ENCODE data around the gene KCNF1. TPM values are rescaled to one million over a fixed set of nuclear protein-coding genes. Genes with fewer than 3 reads are reported as not detected.

The KCNF1 gene
- total and polyA plus RNA-seq, 2 donors from 2014 or later: 0.63 to 0.67 TPM

GRCh38 chr2:10894264-10894935 lies 17.3 kb upstream of the KCNF1 start:
- FAIRE-seq: no peak
- intact Hi-C loops (cut with DNase I): no loop called here

GRCh38 chr2:10895231-10895630 lies 16.5 kb upstream of the KCNF1 start:
- Histone ChIP-seq H3K9ac (ENCODE audit: low read length in 3 of 3) (no peak overlapping the region), H3K4me1 (ENCODE audit: control insufficient read depth in 2 of 3, insufficient read depth in 2 of 3, low read depth in 1 of 3, low read length in 3 of 3) (no peaks in the 10 kb centered on the region), H3K27ac (ENCODE audit: low read depth in 2 of 2, low read length in 2 of 2) (no peak overlapping the region), H3K36me3 (ENCODE audit: control insufficient read depth in 2 of 3, insufficient read depth in 3 of 3, low read length in 3 of 3) (no peaks in the 10 kb centered on the region), H3K4me3 (ENCODE audit: low read length in 3 of 3) (no peak overlapping the region), H3K27me3 (ENCODE audit: control insufficient read depth, insufficient read depth, low read length) (no peaks in the 10 kb centered on the region), H3K9me3 (ENCODE audit: control insufficient read depth in 2 of 3, insufficient read depth in 1 of 3, low read length in 3 of 3) (no peaks in the 10 kb centered on the region)
- no peak for TF ChIP-seq CTCF (IDR thresholded peaks at IDR 0.05; ENCODE audit: borderline replicate concordance, extremely low read depth, insufficient read depth)
- DNase-seq (no peak), FAIRE-seq (no peak)
- intact Hi-C loops (cut with DNase I): no loop called here

More at GRCh38 chr2:10894264-10894935, 17.3 kb upstream of the KCNF1 start:
- no peaks in the 10 kb centered on the region for H3K27me3 ChIP-seq (ENCODE audit: control insufficient read depth, insufficient read depth, low read length)
- H3K4me1 ChIP-seq (ENCODE audit: control insufficient read depth in 2 of 3, insufficient read depth in 2 of 3, low read depth in 1 of 3, low read length in 3 of 3): no peaks in the 10 kb centered on the region
- H3K4me3 ChIP-seq (ENCODE audit: low read length in 3 of 3): no peak overlapping the region
- no peaks in the 10 kb centered on the region for H3K9me3 ChIP-seq (ENCODE audit: control insufficient read depth in 2 of 3, insufficient read depth in 1 of 3, low read length in 3 of 3)
- H3K27ac ChIP-seq (ENCODE audit: low read depth in 2 of 2, low read length in 2 of 2): no peak overlapping the region
- no peaks in the 10 kb centered on the region for H3K36me3 ChIP-seq (ENCODE audit: control insufficient read depth in 2 of 3, insufficient read depth in 3 of 3, low read length in 3 of 3)
- no peak for DNase-seq
- no peak overlapping the region for H3K9ac ChIP-seq (ENCODE audit: low read length in 3 of 3)
- TF ChIP-seq CTCF (IDR thresholded peaks at IDR 0.05; ENCODE audit: borderline replicate concordance, extremely low read depth, insufficient read depth): no peak

- DNase-seq (no peak), FAIRE-seq (no peak)
- no peaks in the 10 kb centered on the region for H3K36me3 ChIP-seq (ENCODE audit: control insufficient read depth in 2 of 3, insufficient read depth in 3 of 3, low read length in 3 of 3)
- no peak overlapping the region for H3K27ac ChIP-seq (ENCODE audit: low read depth in 2 of 2, low read length in 2 of 2)
- no peak overlapping the region for H3K4me3 ChIP-seq (ENCODE audit: low read length in 3 of 3)
- no peak overlapping the region for H3K9ac ChIP-seq (ENCODE audit: low read length in 3 of 3)
- H3K9me3 ChIP-seq (ENCODE audit: control insufficient read depth in 2 of 3, insufficient read depth in 1 of 3, low read length in 3 of 3): no peaks in the 10 kb centered on the region
- no peak for TF ChIP-seq CTCF (IDR thresholded peaks at IDR 0.05; ENCODE audit: borderline replicate concordance, extremely low read depth, insufficient read depth)
- no peaks in the 10 kb centered on the region for H3K4me1 ChIP-seq (ENCODE audit: control insufficient read depth in 2 of 3, insufficient read depth in 2 of 3, low read depth in 1 of 3, low read length in 3 of 3)
- intact Hi-C loops (cut with DNase I): no loop called here
- no peaks in the 10 kb centered on the region for H3K27me3 ChIP-seq (ENCODE audit: control insufficient read depth, insufficient read depth, low read length)
Measured at GRCh38 chr2:10897956-10898355, 13.8 kb upstream of the KCNF1 start.

Measured in kidney (tissue), 14 donors.